Endodermal cell (in vitro differentiated cells): ENCODE measurements around the gene EGFR. TPM values are rescaled to one million over a fixed set of nuclear protein-coding genes. Genes with fewer than 3 reads are reported as not detected.

Experiments
- DNase-seq: peaks from one replicate; pipeline ENCODE4 v3.0.0-alpha.2; 2017
- H3K27ac ChIP-seq: 2 replicates; pipeline ENCODE4 v1.5.1; 2013; ENCODE audit warnings: mild to moderate bottlenecking, low read depth, low read length, moderate library complexity
- H3K27me3 ChIP-seq: 2 replicates; pipeline ENCODE4 v1.6.1; 2013; ENCODE audit warnings: mild to moderate bottlenecking, low read length, moderate library complexity; ENCODE audit not compliant: insufficient read depth, control insufficient read depth, poor library complexity, severe bottlenecking
- H3K36me3 ChIP-seq: 2 replicates; pipeline ENCODE4 v1.7.0; 2013; ENCODE audit warnings: mild to moderate bottlenecking, low read length, moderate library complexity; ENCODE audit not compliant: control insufficient read depth, insufficient read depth
- H3K4me1 ChIP-seq: one replicate; pipeline ENCODE4 v1.7.0; 2013; ENCODE audit warnings: low read length; ENCODE audit not compliant: control insufficient read depth, insufficient read depth
- H3K4me3 ChIP-seq: 2 replicates; pipeline ENCODE4 v1.5.1; 2013; ENCODE audit warnings: mild to moderate bottlenecking, low read length, moderate library complexity
- H3K9ac ChIP-seq: 2 replicates; pipeline ENCODE4 v1.6.1; 2013; ENCODE audit warnings: mild to moderate bottlenecking, low read length, moderate library complexity; ENCODE audit not compliant: poor library complexity, severe bottlenecking; ENCODE audit errors: extremely low read depth
- H3K9me3 ChIP-seq: 2 replicates; pipeline ENCODE4 v1.6.1; 2013; ENCODE audit warnings: mild to moderate bottlenecking, low read length, moderate library complexity; ENCODE audit not compliant: control insufficient read depth
- H3K27ac Mint-ChIP-seq: 2 replicates; pipeline ENCODE4 v1.8.0; 2020; ENCODE audit warnings: mixed read lengths
- H3K27me3 Mint-ChIP-seq: 2 replicates; pipeline ENCODE4 v1.8.0; 2021; ENCODE audit warnings: mild to moderate bottlenecking, mixed read lengths; ENCODE audit not compliant: insufficient read depth
- H3K36me3 Mint-ChIP-seq: 2 replicates; pipeline ENCODE4 v1.8.0; 2020; ENCODE audit warnings: low read depth, mixed read lengths
- H3K4me1 Mint-ChIP-seq: 2 replicates; pipeline ENCODE4 v1.8.0; 2020; ENCODE audit warnings: mixed read lengths
- H3K4me3 Mint-ChIP-seq: 2 replicates; pipeline ENCODE4 v1.8.0; 2020; ENCODE audit warnings: mild to moderate bottlenecking, moderate library complexity, mixed read lengths
- H3K9me3 Mint-ChIP-seq: 2 replicates; pipeline ENCODE4 v1.8.0; 2020; ENCODE audit warnings: mild to moderate bottlenecking, mixed read lengths
- WGBS, 2 experiments: methylation state at CpG; one replicate each; pipeline versions ENCODE4 v1.1.5 to v1.1.7; 2013; ENCODE audit warnings: missing lambda C conversion rate in 2 of 2, mixed read lengths in 1 of 2; ENCODE audit not compliant: insufficient coverage in 1 of 2, insufficient read length in 1 of 2; 5-methylcytosine and 5-hydroxymethylcytosine counted together
- total RNA-seq, 2 donors: library from RNA; stranded (reverse); fragmentation: NEBNext Ultra II Directional in 1 of 2; extraction: Animal tissue kit (Norgen Biotek cat#: 25700) in 1 of 2; gene quantifications; 2 replicates in 1 of 2; 3 replicates in 1 of 2; pipeline ENCODE4 v1.2.1, GENCODE V29; 2021
- TF ChIP-seq, protein P1 (sequence below): fragments of 200-600 bp; sonication (generic); conservative IDR thresholded peaks from 2 replicates; pipeline ENCODE4 v1.5.0; 2021; ENCODE audit warnings: antibody characterized with exemption, mild to moderate bottlenecking

Gene EGFR
- total RNA-seq, 2 donors from 2014 or later: 5.0 to 5.8 TPM

DNA sequence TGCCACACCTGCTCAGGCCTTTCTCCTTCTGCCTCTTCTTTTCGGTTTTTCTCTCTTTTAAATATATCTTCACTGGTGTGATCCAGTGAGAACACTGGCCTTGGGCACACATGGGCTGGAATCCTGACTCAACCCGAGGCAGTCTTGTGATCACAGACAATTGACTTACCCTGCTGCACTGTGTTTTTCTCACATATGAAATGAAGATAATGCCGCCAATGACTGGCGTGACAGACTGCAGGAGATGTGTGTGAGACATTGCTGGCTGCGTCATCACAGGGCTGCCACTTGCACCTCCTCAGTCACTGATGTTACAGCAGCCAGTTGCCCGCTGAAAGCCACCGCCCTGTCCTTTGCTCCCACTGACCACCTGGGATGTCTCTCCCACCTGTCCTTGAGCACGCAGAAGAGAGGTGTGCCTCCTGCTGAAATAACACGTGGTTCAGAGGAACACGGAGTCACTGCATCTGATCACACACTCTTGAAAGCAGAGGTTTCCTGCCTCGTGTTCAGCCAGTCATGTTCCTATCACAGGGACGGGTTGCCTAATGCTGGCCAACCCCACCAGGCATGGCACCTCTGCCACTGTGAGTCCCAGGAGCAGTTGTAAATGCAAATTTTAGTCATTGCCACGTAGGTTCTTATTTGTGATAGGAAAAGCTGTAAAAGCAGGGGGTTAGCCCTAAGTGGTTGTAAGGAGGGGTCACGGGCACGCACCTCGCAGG is 221.8 kb downstream of the EGFR start:
- Mint-ChIP-seq H3K4me3 (no peak overlapping the region), H3K27ac (no peak overlapping the region), H3K27me3 (no peaks in the 10 kb centered on the region), H3K9me3 (no peaks in the 10 kb centered on the region), H3K4me1 (no peaks in the 10 kb centered on the region), H3K36me3 (no peaks in the 10 kb centered on the region)
- TF ChIP-seq, protein P1, sequence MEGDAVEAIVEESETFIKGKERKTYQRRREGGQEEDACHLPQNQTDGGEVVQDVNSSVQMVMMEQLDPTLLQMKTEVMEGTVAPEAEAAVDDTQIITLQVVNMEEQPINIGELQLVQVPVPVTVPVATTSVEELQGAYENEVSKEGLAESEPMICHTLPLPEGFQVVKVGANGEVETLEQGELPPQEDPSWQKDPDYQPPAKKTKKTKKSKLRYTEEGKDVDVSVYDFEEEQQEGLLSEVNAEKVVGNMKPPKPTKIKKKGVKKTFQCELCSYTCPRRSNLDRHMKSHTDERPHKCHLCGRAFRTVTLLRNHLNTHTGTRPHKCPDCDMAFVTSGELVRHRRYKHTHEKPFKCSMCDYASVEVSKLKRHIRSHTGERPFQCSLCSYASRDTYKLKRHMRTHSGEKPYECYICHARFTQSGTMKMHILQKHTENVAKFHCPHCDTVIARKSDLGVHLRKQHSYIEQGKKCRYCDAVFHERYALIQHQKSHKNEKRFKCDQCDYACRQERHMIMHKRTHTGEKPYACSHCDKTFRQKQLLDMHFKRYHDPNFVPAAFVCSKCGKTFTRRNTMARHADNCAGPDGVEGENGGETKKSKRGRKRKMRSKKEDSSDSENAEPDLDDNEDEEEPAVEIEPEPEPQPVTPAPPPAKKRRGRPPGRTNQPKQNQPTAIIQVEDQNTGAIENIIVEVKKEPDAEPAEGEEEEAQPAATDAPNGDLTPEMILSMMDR: no peak
- H3K9me3 ChIP-seq: no peaks in the 10 kb centered on the region
- H3K4me3 ChIP-seq: no peak overlapping the region
- 89 to 90% methylated on average over 15 to 16 of the region's 16 CpGs for WGBS, 2 experiments
- no peaks in the 10 kb centered on the region for H3K36me3 ChIP-seq
- no peak for DNase-seq
- no peak overlapping the region for H3K9ac ChIP-seq
- H3K27me3 ChIP-seq: no peaks in the 10 kb centered on the region
- H3K4me1 ChIP-seq: no peaks in the 10 kb centered on the region
- H3K27ac ChIP-seq: no peak overlapping the region

DNA sequence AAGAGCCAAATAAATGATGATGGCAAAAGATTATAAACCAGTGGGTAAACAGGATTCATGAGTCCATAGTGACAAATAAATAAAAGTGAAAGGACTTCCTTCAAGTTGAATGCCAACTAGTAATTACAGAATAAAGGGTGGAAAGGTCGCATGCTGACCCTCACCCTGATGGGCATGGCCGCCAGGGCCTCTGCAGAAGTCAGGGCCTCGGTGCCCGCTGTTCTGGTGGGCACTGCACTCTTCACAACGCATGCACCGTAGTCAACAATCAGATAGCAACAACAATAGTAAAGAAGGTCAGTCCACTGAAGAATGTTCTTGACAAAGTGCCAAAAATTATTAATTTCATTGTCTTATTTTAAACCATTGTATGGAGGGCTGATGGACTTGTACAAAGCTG is 223.1 kb downstream of the EGFR start:
- no peak overlapping the region for H3K27ac Mint-ChIP-seq
- no peak for DNase-seq
- no peaks in the 10 kb centered on the region for H3K9me3 Mint-ChIP-seq
- H3K4me3 ChIP-seq: no peak overlapping the region
- H3K4me3 Mint-ChIP-seq: no peak overlapping the region
- no peaks in the 10 kb centered on the region for H3K27me3 Mint-ChIP-seq
- H3K9ac ChIP-seq: no peak overlapping the region
- no peaks in the 10 kb centered on the region for H3K36me3 Mint-ChIP-seq
- no peaks in the 10 kb centered on the region for H3K27me3 ChIP-seq
- no peak overlapping the region for H3K27ac ChIP-seq
- no peaks in the 10 kb centered on the region for H3K36me3 ChIP-seq
- WGBS, 2 experiments: 97 to 100% methylated on average over 2 to 6 of the region's 6 CpGs
- TF ChIP-seq, protein P1: no peak
- H3K4me1 ChIP-seq: no peaks in the 10 kb centered on the region
- H3K4me1 Mint-ChIP-seq: no peaks in the 10 kb centered on the region
- H3K9me3 ChIP-seq: no peaks in the 10 kb centered on the region

DNA sequence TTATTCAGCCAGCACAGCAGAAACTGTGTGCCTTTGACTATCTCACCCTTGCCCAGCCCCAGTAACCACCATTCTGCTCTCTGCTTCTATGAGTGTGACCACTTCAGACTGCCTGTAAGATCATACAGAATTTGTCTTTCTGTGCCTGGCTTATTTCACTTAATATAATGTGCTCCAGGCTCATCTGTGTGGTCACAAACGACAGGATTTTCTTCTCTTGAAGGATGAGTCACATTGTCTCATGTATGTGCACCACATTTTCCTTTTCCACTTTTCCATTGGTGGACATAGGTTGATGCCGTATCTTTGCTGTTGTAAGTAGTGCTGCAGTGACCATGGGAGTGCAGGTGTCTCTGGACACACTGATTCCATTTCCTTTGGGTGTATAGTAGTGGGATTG is 223.8 kb downstream of the EGFR start:
- no peak for DNase-seq
- no peaks in the 10 kb centered on the region for H3K4me1 ChIP-seq
- H3K9me3 Mint-ChIP-seq: no peaks in the 10 kb centered on the region
- H3K4me1 Mint-ChIP-seq: no peaks in the 10 kb centered on the region
- H3K27ac ChIP-seq: no peak overlapping the region
- H3K36me3 ChIP-seq: no peaks in the 10 kb centered on the region
- no peaks in the 10 kb centered on the region for H3K9me3 ChIP-seq
- no peak overlapping the region for H3K27ac Mint-ChIP-seq
- H3K36me3 Mint-ChIP-seq: no peaks in the 10 kb centered on the region
- TF ChIP-seq, protein P1: no peak
- no peaks in the 10 kb centered on the region for H3K27me3 ChIP-seq
- 79 to 88% methylated on average over 1 to 2 of the region's 2 CpGs for WGBS, 2 experiments
- H3K4me3 ChIP-seq: no peak overlapping the region
- H3K9ac ChIP-seq: no peak overlapping the region
- H3K27me3 Mint-ChIP-seq: no peaks in the 10 kb centered on the region
- no peak overlapping the region for H3K4me3 Mint-ChIP-seq
